GM21390 (cell line): ENCODE measurements around the gene ARSI.

ENCODE experiments used
- ATAC-seq: cut with Tn5 transposase; IDR thresholded peaks from one replicate; pipeline ENCODE4 v1.9.1; 2021; ENCODE audit not compliant: unreplicated experiment

The ARSI gene

GRCh38 chr5:150271296-150271692 is 31.4 kb downstream of the ARSI start:
- no peak for ATAC-seq

GRCh38 chr5:150270541-150271295 is 32.0 kb downstream of the ARSI start:
- ATAC-seq, result no peak

- ATAC-seq, result no peak
These were observed 35.8 kb downstream of the ARSI start for GRCh38 chr5:150266871-150267291.

- no peak for ATAC-seq
These were observed 36.8 kb downstream of the ARSI start for GRCh38 chr5:150265870-150266383.

- no peak for ATAC-seq
These were observed 37.8 kb downstream of the ARSI start for GRCh38 chr5:150264667-150265603.

GRCh38 chr5:150263801-150264621 is 38.7 kb downstream of the ARSI start:
- ATAC-seq, result no peak

- ATAC-seq, result no peak
These were observed 39.3 kb downstream of the ARSI start for GRCh38 chr5:150263375-150263775.

DNA sequence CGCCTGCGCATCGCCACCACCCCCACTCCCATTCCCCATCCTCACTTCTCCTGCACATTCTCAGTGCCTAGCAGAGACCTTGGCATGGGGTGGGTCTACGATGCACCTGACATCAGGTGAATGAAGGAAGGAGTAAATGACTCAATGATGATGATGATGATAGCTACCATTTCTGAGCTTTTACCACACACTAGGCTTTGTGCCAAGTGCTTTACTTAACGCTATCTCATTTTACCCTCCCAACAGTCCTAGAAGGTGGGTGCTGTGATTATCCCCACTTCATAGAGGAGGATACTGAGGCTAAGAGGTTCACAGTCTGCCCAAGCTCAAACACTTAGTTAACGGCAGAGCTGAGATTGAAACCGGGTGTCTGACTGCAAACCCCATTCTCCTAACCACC is 40.2 kb downstream of the ARSI start:
- ATAC-seq, result no peak

DNA sequence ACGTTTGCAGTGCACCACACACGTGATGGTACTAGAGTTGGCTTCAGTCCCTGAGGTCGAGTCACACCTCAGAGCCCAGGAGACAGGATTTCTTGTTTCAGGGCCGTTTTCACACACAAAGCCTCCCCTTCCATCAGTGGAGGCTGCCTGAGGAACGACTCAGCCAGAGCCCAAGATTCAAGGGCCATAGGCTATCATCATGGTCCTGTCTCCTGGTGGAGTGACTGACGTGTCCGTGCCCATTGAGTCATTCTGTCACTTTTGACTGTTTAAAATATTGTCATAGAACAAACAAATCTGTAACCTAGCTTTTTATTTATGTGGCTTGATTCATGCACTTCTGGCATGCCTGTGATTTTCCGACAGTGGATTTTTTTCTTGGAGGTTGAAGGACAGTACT is 41.5 kb downstream of the ARSI start:
- ATAC-seq, result no peak

DNA sequence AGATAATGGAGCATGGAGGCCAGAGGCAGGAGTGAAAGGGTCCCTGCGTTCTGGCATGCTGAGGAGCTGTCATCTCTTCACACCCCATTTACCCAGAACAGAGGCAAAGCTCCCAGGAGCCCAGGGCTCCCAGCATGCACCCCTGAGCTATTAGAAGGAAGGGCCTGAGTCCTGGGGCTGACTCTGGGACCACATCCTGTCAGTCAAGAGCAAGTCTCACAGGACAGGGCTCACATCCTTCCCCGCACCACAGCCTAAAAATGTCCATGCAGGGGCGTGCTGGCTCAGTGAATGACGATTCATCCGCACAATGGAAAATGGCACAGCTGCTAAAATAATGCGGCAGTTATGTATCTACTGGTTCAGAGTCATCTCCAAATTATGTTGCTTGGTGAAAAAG is 44.6 kb downstream of the ARSI start:
- ATAC-seq, result no peak

DNA sequence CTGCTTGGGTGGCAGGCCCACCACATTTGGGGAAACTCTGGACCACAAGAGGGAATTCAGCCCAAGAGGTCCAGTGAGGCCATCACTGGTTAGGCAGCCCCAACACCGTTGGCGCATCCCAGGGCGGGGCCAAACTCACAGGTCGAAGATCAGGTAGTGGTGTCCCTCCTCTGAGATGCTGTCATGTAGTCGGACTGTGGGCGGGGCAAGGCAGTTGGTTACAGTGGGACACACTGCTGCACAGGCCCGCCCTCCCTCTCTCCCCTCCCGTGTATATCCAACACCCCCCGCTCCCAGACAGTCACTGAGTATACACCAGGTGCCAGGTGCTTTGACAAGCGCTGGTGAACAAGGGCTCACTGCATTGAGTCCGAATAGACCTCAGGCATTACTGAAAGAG is 45.3 kb downstream of the ARSI start:
- no peak for ATAC-seq

DNA sequence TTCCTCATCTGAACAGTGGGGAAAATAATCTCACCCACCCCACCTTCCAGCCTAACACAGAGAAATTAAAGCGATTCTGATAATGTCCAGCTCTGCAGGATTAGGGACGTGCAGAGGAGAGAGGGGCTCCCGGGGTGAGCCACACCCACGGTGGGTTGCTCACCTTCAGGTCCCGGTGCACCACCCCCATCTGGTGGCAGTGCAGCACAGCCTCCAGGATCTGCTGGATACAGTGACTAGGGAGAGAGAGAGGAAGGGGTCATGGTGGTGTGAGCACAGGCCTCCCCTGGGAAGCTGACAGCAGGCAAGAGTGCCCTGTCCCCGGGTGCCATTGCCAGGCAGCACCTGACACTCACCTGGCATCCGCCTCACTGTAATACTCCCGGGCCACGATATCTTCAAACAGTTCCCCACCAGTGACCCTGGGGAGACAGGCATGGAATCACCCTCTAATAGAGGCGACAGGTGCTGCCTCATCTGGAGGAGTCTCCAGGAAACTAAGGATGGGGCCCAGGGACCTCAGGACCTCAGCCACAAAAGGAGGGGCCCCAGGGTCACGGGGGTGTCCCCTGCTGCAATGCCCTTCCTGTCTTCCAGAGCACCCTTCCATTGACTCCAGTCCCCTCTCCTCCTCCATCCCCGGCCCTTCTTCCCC is 46.2 kb downstream of the ARSI start:
- ATAC-seq, result no peak

DNA sequence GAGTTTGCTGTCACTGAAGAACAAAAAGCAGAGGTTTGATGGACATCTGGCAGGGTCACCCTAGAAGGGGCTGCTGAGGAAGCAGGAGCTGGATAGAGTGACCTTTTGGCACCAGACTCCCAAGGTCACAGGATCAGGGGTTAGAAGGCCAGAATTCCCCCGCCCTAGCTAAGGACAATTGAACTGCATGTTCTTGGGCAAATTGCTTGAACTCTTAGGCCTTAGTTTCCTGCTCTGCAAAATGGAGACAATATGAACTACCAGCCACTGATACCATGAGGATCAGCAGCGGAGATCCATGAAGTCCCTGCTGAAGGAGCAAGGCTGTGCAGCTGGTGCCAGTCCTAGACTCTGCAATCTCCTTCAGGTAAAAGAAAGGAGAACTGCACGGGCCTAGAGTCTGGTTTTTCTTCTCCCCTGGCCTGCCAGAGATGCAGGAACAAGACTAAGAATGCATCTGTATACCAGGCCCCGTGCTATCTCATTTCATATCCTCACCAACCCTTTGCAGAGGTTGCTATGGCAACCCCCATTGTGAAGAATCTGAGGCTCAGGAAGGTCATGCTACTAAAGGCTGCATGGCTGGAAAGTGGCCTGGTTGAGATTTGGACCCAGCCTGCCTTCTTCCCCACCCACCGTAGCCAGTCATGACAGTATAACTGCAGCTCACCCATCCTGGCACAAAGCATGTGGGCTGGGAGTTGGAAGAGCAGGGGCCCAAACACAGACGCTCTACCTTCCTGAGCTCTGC is 46.9 kb downstream of the ARSI start:
- ATAC-seq, result no peak

DNA sequence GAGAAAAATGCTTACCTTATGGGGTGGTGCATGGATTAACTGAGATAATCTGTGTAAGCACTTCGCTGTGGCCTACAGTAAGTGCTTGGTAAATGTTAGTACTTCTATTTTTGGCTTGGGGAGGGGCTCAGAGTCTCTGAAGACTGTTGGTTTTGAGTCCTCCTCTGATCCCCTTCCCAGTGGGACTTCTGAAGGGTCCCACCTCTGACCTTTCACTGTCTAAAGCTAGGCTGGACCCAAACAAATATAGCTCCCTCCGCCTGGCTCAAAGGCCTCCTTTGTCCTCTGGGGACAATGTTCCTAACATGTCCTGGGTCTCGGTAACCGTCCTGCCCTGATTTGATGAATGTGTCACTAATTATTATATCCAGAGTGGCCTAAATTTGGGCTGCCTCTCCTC is 47.9 kb downstream of the ARSI start:
- no peak for ATAC-seq

GRCh38 chr5:150254363-150254762 is 48.3 kb downstream of the ARSI start:
- no peak for ATAC-seq

DNA sequence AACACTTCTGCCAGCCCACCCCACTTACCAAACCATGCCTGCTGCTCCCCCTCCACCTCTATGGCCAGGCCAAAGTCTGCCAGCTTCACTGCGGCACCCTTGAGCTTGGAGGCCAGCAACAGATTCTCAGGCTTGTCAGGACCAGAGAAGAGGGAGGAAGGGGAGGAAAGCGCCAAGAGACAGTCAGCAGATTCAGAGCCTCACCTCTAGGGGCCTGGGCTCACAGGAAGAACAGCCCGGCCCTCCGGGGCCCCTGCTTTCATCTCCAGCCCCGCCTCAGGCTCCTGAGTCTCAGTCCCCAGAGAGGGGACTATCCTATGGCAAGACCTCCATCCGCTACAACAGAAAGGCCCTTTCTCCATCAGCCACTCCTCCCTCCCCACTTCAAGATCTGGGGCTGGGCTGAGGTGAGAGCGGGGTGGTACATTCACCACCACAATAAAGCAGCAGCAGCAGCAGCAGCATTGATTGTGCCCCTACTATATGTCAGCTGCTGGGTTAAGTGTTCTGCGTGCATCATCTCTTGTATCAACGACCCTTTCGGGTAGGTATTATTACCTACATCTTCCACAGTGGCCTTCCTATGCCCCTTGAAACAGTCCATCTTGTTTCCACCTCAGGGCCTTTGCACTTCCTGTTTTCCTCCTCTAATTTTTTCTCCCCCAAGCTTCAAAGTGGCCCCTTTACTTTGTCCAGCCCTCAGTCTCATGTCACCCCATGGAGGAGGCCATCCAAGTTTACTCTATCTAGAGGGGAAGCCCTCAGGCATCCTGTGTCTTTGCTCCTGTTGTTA is 49.1 kb downstream of the ARSI start:
- no peak for ATAC-seq

GRCh38 chr5:150252489-150252888 is 50.2 kb downstream of the ARSI start:
- no peak for ATAC-seq

GRCh38 chr5:150251504-150251903 is 51.2 kb downstream of the ARSI start:
- ATAC-seq, result no peak

GRCh38 chr5:150249744-150250143 is 53.0 kb downstream of the ARSI start:
- ATAC-seq, result no peak
